Activated CD4-positive, CD25-positive, alpha-beta regulatory T cell treated with anti-CD3 and anti-CD28 coated beads, Interleukin-2, amount 50 U/mL, for 16 hours (primary cell): ENCODE data around the gene MED23.
"Not testable (repeated sequence)": the region's sequence is repeated elsewhere in the genome, so short reads cannot be mapped to it uniquely, and the experiment has no call there.

Experiments used
- DNase-seq: peaks from one replicate; pipeline ENCODE4 v3.0.0-alpha.2; 2020; ENCODE audit warnings: low read depth, low spot score

Gene MED23

GRCh38 chr6:131572686-131573415, 55.2 kb downstream of the MED23 start, which contains the start of gene ARG1:
ARG1 (plus strand) TSS chr6:131573226; CDS start chr6:131573283, 57 bp downstream.
- no peak for DNase-seq

GRCh38 chr6:131568726-131569125, 59.3 kb downstream of the MED23 start:
- no peak for DNase-seq

GRCh38 chr6:131565056-131565455, 63.0 kb downstream of the MED23 start:
- DNase-seq: no peak

- DNase-seq: no peak
Measured at GRCh38 chr6:131561925-131562707, 65.9 kb downstream of the MED23 start.

- DNase-seq: no peak
Measured at GRCh38 chr6:131558922-131559321, 69.1 kb downstream of the MED23 start.

- no peak for DNase-seq
Measured at GRCh38 chr6:131555992-131556391, 72.0 kb downstream of the MED23 start.

GRCh38 chr6:131552572-131552971, 75.5 kb downstream of the MED23 start:
- DNase-seq: no peak

- no peak for DNase-seq
Measured at GRCh38 chr6:131551902-131552301, 76.1 kb downstream of the MED23 start.

- DNase-seq: no peak
Measured at GRCh38 chr6:131549811-131550210, 78.2 kb downstream of the MED23 start.

GRCh38 chr6:131548441-131548840, 79.6 kb downstream of the MED23 start:
- no peak for DNase-seq

- DNase-seq: no peak
Measured at GRCh38 chr6:131547488-131547887, 80.6 kb downstream of the MED23 start.

- DNase-seq: no peak
Measured at GRCh38 chr6:131545317-131545716, 82.7 kb downstream of the MED23 start.

GRCh38 chr6:131538615-131539014, 89.4 kb downstream of the MED23 start:
- DNase-seq: not testable (repeated sequence)

- DNase-seq: no peak
Measured at GRCh38 chr6:131532580-131533039, 95.4 kb downstream of the MED23 start.

GRCh38 chr6:131531681-131532080, 96.4 kb downstream of the MED23 start:
- DNase-seq: not testable (repeated sequence)

- not testable (repeated sequence) for DNase-seq
Measured at GRCh38 chr6:131530936-131531335, 97.1 kb downstream of the MED23 start.

- DNase-seq: no peak
Measured at GRCh38 chr6:131524695-131525336, 103.2 kb downstream of the MED23 start.

- no peak for DNase-seq
Measured at GRCh38 chr6:131523988-131524673, 103.9 kb downstream of the MED23 start.
